Activated T-helper 1 cell treated with anti-CD3 and anti-CD28 coated beads, Interleukin-2, amount 50 U/mL, for 16 hours (primary cell): ENCODE results near the gene LGALS4.
"Not testable (repeated sequence)": the region's sequence is repeated elsewhere in the genome, so short reads cannot be mapped to it uniquely, and the experiment has no call there.

ENCODE experiments used
- DNase-seq, 2 donors: peaks; one replicate each; pipeline ENCODE4 v3.0.0-alpha.2; 2020; ENCODE audit warnings: low read depth in 1 of 2, low spot score in 1 of 2

LGALS4 gene

DNA sequence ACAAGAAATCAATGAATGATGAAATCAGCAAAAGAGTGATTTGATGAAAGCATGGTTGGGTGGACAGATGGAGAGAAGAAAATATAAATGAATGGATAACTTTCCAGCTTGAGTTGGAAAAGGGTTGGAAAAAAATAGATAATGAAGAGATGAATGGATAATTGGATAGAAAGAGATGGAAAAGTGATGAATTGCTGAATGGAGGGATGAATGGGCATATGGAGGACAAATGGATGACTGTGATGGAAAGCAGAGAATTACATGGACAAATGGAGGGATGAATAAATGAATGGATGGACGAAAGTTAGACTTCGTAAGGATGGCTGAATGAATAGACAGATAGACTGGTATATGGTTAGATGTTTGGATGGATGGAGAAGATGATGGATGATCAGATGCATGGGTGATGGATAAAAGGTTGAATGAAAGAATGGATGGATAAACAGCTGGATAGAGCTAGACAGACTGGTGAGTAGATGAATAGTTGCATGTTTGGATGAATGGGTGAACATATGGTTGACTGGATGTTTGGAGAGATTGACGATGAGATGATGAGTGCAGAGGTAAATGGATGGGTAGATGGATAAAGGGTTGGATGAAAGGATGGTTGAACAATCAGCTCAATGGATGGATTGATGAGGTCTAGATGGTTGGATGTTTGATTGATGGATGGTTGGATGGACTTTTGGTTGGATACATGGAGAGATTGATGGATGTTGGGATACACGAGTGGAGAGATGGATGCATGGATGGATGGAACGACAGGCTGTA lies 12.0 kb downstream of the LGALS4 start:
- no peak for DNase-seq

GRCh38 chr19:38799104-38799503 lies 13.6 kb downstream of the LGALS4 start:
- DNase-seq: no peak

DNA sequence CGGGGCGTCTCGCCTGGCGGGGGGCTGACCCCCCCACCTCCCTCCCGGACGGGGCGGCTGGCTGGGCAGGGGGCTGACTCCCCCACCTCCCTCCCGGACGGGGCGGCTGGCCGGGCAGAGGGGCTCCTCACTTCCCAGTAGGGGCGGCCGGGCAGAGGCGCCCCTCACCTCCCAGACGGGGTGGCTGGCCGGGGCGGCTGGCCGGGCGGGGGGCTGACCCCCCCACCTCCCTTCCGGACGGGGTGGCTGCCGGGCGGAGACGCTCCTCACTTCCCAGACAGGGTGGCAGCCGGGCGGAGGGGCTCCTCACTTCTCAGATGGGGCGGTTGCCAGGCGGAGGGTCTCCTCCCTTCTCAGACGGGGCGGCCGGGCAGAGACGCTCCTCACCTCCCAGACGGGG lies 15.0 kb downstream of the LGALS4 start:
- not testable (repeated sequence) for DNase-seq

DNA sequence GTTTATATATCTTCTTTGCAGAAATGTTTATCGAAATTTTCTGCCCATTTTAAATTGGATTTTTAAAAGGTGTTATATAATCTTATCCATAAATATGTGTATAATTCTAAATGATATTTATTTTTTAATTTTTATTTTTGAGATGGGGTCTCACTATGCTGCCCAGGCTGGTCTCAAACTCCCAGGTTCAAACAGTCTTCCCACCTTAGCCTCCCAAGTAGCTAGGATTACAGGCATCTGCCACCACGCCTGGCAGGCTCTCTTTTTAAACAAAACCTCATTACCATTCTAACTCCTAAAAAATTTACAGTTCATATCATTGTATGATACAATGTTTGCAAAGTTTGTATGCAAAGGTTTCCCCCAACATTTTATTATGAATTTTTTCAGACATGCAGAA lies 16.6 kb downstream of the LGALS4 start:
- no peak for DNase-seq

DNA sequence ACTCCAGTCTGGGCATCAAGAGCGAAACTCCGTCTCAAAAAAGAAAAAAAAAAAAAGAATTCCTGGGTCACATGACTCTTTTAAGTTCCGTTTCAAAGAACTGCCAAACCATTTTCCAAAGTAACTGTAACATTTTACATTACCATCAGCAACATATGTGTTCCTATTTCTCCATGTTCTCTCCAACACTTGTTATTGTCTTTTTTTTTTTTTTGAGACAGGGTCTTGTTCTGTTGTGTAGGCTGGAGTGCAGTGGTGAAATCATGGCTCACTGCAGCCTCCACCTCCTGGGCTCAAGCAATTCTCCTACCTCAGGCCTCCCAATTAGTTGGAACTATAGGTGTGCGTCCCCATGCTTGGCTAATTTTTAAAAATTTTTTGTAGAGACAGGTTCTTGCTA lies 17.2 kb downstream of the LGALS4 start:
- no peak for DNase-seq

- no peak for DNase-seq
Observed at GRCh38 chr19:38793671-38794070, 19.1 kb downstream of the LGALS4 start.

- no peak for DNase-seq
Observed at GRCh38 chr19:38793177-38793576, 19.6 kb downstream of the LGALS4 start.

DNA sequence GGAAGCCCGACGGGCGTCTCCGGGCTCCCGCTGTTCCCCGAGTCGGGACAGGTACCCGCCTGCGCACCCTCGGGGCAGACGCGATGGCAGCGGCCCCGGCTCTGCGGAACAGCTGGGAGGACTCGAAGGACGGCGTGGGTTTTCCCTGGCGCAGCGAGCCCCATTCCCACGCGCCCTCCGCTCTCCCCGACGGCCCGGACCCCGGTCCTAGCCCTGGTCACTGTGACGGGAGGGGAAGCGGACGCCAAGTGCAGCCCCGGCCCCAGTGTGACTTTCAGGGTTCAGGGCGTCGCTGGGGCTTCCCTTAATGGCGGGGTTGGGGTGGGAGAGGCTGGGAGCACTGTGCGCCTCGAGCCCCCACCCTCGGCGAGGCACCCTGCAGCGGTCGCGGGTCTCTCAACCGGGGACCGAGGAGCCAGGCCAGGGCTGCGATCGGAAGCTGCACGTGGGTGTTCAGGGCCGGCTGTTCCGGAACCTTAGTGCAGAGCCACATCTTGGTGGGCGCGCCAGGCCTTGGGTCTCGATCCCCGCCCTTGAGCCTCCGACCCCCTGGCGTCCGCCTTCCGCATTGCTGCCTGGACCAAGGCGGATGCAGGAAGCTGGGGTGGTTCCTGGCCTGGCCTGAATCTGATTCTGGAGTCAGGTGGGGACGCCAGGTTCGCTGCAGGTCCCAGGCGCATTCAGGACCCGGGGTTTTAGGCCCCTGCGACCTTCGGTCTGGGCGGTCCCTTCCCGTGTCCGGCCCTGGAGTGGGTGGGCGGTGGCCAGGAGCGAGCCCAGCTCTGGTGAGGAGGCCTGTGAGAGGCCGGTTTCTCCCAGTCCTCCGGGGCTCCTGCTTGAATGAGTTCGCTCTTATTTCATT lies 20.3 kb downstream of the LGALS4 start:
- peak in 1 of 2 donors; percentile 25 for DNase-seq

GRCh38 chr19:38791451-38792064 lies 21.2 kb downstream of the LGALS4 start:
- not testable (repeated sequence) for DNase-seq

DNA sequence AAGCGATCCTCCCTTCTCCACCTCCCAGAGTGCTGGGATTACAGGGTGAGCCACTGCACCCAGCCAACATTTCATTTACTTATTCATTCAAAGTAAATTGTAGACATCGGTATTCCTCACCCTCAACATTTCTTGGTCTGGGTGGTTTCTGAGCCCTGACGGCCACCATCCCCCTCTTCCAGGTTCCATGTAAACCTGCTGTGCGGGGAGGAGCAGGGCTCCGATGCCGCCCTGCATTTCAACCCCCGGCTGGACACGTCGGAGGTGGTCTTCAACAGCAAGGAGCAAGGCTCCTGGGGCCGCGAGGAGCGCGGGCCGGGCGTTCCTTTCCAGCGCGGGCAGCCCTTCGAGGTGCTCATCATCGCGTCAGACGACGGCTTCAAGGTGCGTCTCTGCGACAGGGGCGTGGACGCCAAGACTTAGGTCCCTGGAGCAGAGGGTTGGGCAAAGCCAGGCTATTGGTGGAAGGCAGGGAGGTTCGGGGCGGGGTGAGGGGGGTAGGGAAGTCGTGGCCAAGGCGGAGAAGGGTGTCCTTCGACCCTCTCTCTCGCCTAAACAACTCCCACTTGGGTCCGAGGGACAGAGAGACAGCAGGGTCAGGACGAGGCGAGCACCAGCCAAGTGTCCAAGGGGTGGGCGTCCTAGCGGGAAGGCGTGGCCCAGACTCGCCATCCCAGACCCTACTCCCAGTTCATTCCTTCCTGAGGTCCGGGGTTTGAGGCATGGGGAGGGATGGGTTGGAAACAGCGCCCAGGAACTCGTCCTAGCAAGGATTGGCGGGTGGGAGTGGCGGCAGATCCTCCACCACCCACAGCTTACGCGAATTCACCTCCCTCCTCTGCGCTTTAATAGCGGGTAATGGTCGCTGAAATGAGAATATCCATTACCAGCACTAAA lies 22.0 kb downstream of the LGALS4 start:
- DNase-seq: not testable (repeated sequence)

DNA sequence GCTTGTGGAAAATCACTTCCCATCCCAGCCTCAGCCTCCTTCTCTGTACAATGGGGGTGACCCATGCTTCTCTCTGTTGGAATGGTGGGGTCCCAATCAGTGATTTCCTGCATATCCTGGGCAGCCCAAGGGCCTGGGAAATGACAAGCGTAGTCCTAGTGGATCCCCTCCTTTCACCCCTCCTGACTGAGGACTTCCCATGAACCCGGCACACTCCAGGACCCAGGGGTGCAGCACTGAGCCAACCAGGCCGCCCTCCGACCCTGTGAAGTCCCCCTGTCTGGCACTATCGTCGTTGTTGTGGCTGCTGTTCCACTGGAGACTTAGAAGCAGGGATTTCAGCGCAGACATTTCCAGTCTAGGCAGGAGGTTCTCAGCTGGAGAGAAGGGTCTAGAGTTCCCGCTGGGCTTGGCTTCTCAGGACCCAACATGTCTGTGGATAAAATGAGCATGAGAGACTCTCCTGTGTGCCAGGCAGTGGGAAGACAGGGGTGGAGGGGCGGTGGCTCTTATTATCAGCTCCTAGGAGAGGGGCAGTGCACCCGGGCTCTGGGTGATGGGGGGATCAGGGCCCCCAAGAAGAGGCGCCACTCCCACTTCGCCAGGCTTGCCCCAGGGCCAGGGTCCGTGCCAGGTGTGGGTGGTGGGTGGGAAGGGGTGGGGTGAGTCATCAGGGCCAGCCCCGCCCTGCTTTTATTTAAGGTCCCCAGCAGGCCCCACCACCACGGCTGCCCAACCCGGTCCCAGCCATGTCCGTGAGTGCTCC lies 24.1 kb downstream of the LGALS4 start, which contains the start of gene LGALS7B:
Gene LGALS7B (plus strand): TSS at position 723 of the 766 bp plus-strand sequence. CDS start 27 bp downstream, at position 750.
- DNase-seq: no peak

GRCh38 chr19:38786572-38787265 lies 26.0 kb downstream of the LGALS4 start:
- DNase-seq: no peak

- not testable (repeated sequence) for DNase-seq
Observed at GRCh38 chr19:38786061-38786460, 26.7 kb downstream of the LGALS4 start.

- DNase-seq: no peak
Observed at GRCh38 chr19:38785187-38785699, 27.5 kb downstream of the LGALS4 start.

- DNase-seq: no peak
Observed at GRCh38 chr19:38784224-38784623, 28.5 kb downstream of the LGALS4 start.

DNA sequence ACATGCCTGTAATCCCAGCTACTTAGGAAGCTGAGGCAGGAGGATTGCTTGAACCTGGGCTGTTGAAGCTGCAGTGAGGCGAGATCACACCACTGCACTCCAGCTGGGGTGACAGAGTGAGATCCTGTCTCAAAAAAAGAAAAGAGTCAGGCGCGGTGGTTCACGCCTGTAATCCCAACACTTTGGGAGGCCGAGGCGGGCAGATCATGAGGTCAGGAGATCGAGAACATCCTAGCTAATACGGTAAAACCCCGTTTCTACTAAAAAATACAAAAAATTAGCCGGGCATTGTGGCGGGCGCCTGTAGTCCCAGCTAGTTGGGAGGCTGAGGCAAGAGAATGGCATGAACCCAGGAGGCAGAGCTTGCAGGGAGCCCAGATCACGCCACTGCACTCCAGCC lies 30.5 kb downstream of the LGALS4 start:
- DNase-seq: not testable (repeated sequence)

- no peak for DNase-seq
Observed at GRCh38 chr19:38781058-38781457, 31.7 kb downstream of the LGALS4 start.

- DNase-seq: no peak
Observed at GRCh38 chr19:38780443-38780842, 32.3 kb downstream of the LGALS4 start.

- no peak for DNase-seq
Observed at GRCh38 chr19:38778733-38779132, 34.0 kb downstream of the LGALS4 start.
